Psoas muscle (tissue), 8 donors: Measurements from ENCODE around the gene CDK5R2. TPM values are rescaled to one million over a fixed set of nuclear protein-coding genes. Genes with fewer than 3 reads are reported as not detected.

Experiments
- ATAC-seq, 4 donors: fragments of 200-7000 bp; cut with Tn5 transposase; one replicate each; pipeline ENCODE4 v1.9.1; 2020; ENCODE audit warnings: moderate library complexity in 3 of 4, mild to moderate bottlenecking in 2 of 4
- DNase-seq, 2 donors: peaks; one replicate each; pipeline ENCODE4 v3.0.0-alpha.2; 2020
- H3K27ac ChIP-seq: fragments of 200-600 bp; one replicate; pipeline ENCODE4 v1.8.0; 2022
- H3K27me3 ChIP-seq, 3 donors: fragments of 200-600 bp in 1 of 3; one replicate each; pipeline versions ENCODE4 v1.6.1 to v1.8.0; 2013 to 2022; ENCODE audit warnings: low read length in 2 of 3, mild to moderate bottlenecking in 2 of 3, moderate library complexity in 1 of 3; ENCODE audit not compliant: insufficient read depth in 3 of 3
- H3K36me3 ChIP-seq, 2 donors: fragments of 200-600 bp in 1 of 2; one replicate each; pipeline versions ENCODE4 v1.6.1 to v1.8.0; 2013 to 2022; ENCODE audit warnings: low read depth in 1 of 2, mild to moderate bottlenecking in 1 of 2, moderate library complexity in 1 of 2; ENCODE audit not compliant: insufficient read depth in 1 of 2
- H3K4me1 ChIP-seq: fragments of 200-600 bp; one replicate; pipeline ENCODE4 v1.8.0; 2022
- H3K4me3 ChIP-seq: fragments of 200-600 bp; one replicate; pipeline ENCODE4 v1.8.0; 2022; ENCODE audit warnings: mild to moderate bottlenecking
- H3K9me3 ChIP-seq: fragments of 200-600 bp; one replicate; pipeline ENCODE4 v1.8.0; 2022
- WGBS, 3 donors: extraction: QIAGEN DNeasy Blood & Tissue Kit; methylation state at CpG; one replicate each; pipeline versions ENCODE4 v1.1.6 to v1.1.7; 2013; 5-methylcytosine and 5-hydroxymethylcytosine counted together
- intact Hi-C, 2 donors: fragments of 100-400 bp; cut with DNase I; formaldehyde crosslinking; loops; one replicate each; pipeline versions ENCODE4 v1.11.0 to v1.14.2; 2022
- polyA plus RNA-seq, 3 donors: library from polyadenylated mRNA; stranded (reverse); fragments of 200-250 nt; gene quantifications; one replicate each; pipeline ENCODE4 v1.2.3, GENCODE V29; 2013
- total RNA-seq, 4 donors: library from RNA; stranded (reverse); fragmentation: NEBNext Ultra II Directional in 2 of 4; extraction: Animal tissue kit (Norgen Biotek cat#: 25700) in 2 of 4; gene quantifications; one replicate each; pipeline versions ENCODE4 v1.2.1 to v1.2.4, GENCODE V29; 2021 to 2023
- TF ChIP-seq, protein P1 (sequence below): fragments of 200-600 bp; IDR thresholded peaks from one replicate; pipeline ENCODE4 v1.8.0; 2022; ENCODE audit warnings: antibody characterized with exemption
- donor health status: healthy with polysubstance abuse.
- donor health status: DM: no; HTN: no; CAD: no; lungs with moderate emphysema.
- donor health status: Bipolar disorder and iron deficiency.
- donor health status: healthy.
- donor health status: DM: yes; HTN: yes; CAD: no.
- donor health status: DM: no; HTN: no; CAD: no.
- donor health status: DM: no; HTN: no; CAD: no.
- donor health status: DM: yes; HTN: yes; CAD: no.

CDK5R2 gene
- total and polyA plus RNA-seq, 7 donors = 0.03 TPM; not detected in 6

DNA sequence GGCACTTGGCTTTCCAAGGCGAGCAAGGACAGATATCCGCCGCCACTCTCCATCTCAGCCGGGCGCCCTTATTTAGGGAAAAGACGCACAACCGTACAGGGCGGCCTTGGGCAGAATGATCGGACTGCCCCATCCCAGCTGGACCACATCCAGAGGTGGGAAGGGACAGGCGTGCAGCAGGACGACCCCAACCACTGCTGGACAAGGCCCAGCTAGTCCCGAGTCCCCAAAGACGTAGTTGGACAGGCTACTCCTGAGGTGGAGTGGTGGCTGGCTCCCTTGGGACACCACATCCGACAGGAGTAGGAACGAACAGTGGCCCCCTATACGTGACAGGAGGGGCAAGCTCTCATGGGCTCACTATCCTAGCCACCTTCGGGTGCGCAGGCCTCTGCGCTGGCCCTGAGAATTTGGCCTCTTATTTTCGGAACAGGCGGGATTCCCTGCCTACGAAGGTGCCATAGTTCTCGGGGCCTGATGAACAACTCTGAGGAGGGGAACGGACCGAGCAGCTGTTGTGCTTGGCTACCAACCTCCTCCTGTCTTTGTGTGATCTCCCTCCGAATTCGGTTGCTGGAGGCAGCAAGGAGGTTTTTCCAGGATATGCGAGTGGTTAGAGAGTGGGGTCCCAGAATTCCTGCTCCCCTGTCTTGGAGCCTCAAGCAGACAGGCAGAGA lies 23.3 kb downstream of the CDK5R2 start:
- TF ChIP-seq, protein P1, sequence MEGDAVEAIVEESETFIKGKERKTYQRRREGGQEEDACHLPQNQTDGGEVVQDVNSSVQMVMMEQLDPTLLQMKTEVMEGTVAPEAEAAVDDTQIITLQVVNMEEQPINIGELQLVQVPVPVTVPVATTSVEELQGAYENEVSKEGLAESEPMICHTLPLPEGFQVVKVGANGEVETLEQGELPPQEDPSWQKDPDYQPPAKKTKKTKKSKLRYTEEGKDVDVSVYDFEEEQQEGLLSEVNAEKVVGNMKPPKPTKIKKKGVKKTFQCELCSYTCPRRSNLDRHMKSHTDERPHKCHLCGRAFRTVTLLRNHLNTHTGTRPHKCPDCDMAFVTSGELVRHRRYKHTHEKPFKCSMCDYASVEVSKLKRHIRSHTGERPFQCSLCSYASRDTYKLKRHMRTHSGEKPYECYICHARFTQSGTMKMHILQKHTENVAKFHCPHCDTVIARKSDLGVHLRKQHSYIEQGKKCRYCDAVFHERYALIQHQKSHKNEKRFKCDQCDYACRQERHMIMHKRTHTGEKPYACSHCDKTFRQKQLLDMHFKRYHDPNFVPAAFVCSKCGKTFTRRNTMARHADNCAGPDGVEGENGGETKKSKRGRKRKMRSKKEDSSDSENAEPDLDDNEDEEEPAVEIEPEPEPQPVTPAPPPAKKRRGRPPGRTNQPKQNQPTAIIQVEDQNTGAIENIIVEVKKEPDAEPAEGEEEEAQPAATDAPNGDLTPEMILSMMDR = no peak
- peak in 1 of 2 donors; percentile 46 for DNase-seq
- H3K9me3 ChIP-seq = no peaks in the 10 kb centered on the region
- no peak overlapping the region for H3K27ac ChIP-seq
- peak overlapping the region; percentile 43 for H3K4me3 ChIP-seq
- intact Hi-C loops = loop anchor here in 1 of 2 donors (5.0 kb wide), 1 partner anchor 125 kb away; the partner anchor contains the start of gene WNT6
- H3K4me1 ChIP-seq = peaks cover 15% of the 10 kb centered on the region
- H3K36me3 ChIP-seq = no peaks in the 10 kb centered on the region
- peaks cover 0 to 98% (median 40%) of the 10 kb centered on the region in 3 donors for H3K27me3 ChIP-seq
- WGBS, 3 donors = 6 to 7% (median 6%) methylated on average over 28 of the region's 28 CpGs
- ATAC-seq = no peak

GRCh38 chr2:218983263-218983933 lies 23.9 kb downstream of the CDK5R2 start:
- Histone ChIP-seq H3K4me3 (no peak overlapping the region), H3K36me3 (no peaks in the 10 kb centered on the region), H3K27ac (no peak overlapping the region), H3K27me3 (peaks cover 0 to 98% (median 39%) of the 10 kb centered on the region in 3 donors), H3K9me3 (no peaks in the 10 kb centered on the region), H3K4me1 (peaks cover 15% of the 10 kb centered on the region)
- ATAC-seq = no peak
- DNase-seq = peak in 1 of 2 donors; percentile 28
- intact Hi-C loops = loop anchor here in 1 of 2 donors (5.0 kb wide), 1 partner anchor 126 kb away; the partner anchor contains the start of gene WNT6
- TF ChIP-seq, protein P1 = no peak
- WGBS, 3 donors = 17 to 19% (median 18%) methylated on average over 23 of the region's 23 CpGs

GRCh38 chr2:218983934-218984238 lies 24.4 kb downstream of the CDK5R2 start:
- H3K36me3 ChIP-seq = no peaks in the 10 kb centered on the region
- H3K27ac ChIP-seq = no peak overlapping the region
- no peak overlapping the region for H3K4me3 ChIP-seq
- TF ChIP-seq, protein P1 = no peak
- no peaks in the 10 kb centered on the region for H3K9me3 ChIP-seq
- H3K27me3 ChIP-seq = peaks cover 0 to 98% (median 39%) of the 10 kb centered on the region in 3 donors
- H3K4me1 ChIP-seq = peaks cover 15% of the 10 kb centered on the region
- DNase-seq = peak in 1 of 2 donors; percentile 26
- intact Hi-C loops = loop anchor here in 1 of 2 donors (5.0 kb wide), 1 partner anchor 127 kb away; the partner anchor contains the start of gene WNT6
- no peak for ATAC-seq
- WGBS, 3 donors = 12 to 15% (median 14%) methylated on average over 10 of the region's 10 CpGs

DNA sequence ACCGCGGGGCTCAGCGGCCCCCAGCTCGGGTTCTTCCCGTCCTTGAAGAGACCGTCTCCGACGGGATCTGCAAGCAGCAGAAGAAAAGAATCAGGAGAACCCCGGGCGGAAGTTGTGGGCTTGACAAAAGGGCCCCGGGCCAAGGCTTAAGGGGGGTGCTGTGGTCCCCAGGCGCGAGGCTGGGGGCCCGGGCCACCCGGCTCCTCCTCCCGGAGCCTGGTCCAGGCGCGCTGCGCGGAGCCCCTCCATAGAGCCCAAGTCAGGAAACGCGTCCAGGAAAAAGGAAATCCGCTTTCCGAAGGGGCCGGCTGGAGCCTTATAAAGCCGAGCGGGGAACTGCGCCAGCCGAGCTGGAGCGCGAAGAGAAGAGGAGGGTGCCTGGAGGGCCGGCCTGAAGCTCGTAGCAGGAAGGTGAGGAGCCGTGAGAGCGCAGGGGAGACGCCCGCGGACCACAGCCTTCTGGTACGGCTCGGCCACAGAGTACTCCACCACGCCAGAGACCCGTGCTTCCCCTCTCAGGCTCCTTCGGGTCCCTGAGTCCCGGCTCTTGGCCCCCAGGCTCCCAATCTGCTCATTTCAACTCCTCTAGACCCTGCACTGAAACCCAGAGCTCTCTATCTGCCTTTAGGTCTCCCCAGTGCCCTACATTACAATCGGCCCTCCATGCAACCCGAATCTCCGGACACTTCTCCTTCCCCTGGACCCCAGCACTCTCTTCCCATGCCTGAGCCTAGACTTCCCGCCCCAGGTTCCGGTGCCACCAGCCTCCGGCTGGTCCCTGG lies 25.0 kb downstream of the CDK5R2 start:
- TF ChIP-seq, protein P1 = no peak
- peaks cover 0 to 98% (median 42%) of the 10 kb centered on the region in 3 donors for H3K27me3 ChIP-seq
- ATAC-seq = peak in 1 of 4 donors; percentile 38
- 0 to 1% (median 1%) methylated on average over 42 to 50 of the region's 50 CpGs for WGBS, 3 donors
- H3K4me3 ChIP-seq = peak overlapping the region; percentile 46
- peak in 1 of 2 donors; percentile 57 for DNase-seq
- no peaks in the 10 kb centered on the region for H3K36me3 ChIP-seq
- H3K27ac ChIP-seq = no peak overlapping the region
- H3K4me1 ChIP-seq = peaks cover 15% of the 10 kb centered on the region
- H3K9me3 ChIP-seq = no peaks in the 10 kb centered on the region
- intact Hi-C loops = loop anchor here in 1 of 2 donors (5.0 kb wide), 1 partner anchor 127 kb away; the partner anchor contains the start of gene WNT6
